GM10266 (cell line): ENCODE data around the gene NKPD1.

Source experiments
- DNase-seq: peaks from one replicate; pipeline ENCODE4 v3.0.0; 2012; ENCODE audit errors: extremely low spot score
- TF ChIP-seq, protein P1 (sequence below): IDR thresholded peaks from 2 replicates; pipeline ENCODE4 v1.5.1; 2012; ENCODE audit warnings: mild to moderate bottlenecking, low read depth; ENCODE audit not compliant: control insufficient read depth, insufficient read depth; ENCODE audit errors: missing control alignments

NKPD1 gene

GRCh38 chr19:45159210-45159970, 1.4 kb downstream of the NKPD1 start:
- TF ChIP-seq, protein P1, sequence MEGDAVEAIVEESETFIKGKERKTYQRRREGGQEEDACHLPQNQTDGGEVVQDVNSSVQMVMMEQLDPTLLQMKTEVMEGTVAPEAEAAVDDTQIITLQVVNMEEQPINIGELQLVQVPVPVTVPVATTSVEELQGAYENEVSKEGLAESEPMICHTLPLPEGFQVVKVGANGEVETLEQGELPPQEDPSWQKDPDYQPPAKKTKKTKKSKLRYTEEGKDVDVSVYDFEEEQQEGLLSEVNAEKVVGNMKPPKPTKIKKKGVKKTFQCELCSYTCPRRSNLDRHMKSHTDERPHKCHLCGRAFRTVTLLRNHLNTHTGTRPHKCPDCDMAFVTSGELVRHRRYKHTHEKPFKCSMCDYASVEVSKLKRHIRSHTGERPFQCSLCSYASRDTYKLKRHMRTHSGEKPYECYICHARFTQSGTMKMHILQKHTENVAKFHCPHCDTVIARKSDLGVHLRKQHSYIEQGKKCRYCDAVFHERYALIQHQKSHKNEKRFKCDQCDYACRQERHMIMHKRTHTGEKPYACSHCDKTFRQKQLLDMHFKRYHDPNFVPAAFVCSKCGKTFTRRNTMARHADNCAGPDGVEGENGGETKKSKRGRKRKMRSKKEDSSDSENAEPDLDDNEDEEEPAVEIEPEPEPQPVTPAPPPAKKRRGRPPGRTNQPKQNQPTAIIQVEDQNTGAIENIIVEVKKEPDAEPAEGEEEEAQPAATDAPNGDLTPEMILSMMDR = no peak
- no peak for DNase-seq

- DNase-seq = no peak
- TF ChIP-seq, protein P1 = no peak
Observed at GRCh38 chr19:45158503-45159209, 2.1 kb downstream of the NKPD1 start.

GRCh38 chr19:45156751-45157150, 4.0 kb downstream of the NKPD1 start:
- DNase-seq = no peak
- TF ChIP-seq, protein P1 = no peak

DNA sequence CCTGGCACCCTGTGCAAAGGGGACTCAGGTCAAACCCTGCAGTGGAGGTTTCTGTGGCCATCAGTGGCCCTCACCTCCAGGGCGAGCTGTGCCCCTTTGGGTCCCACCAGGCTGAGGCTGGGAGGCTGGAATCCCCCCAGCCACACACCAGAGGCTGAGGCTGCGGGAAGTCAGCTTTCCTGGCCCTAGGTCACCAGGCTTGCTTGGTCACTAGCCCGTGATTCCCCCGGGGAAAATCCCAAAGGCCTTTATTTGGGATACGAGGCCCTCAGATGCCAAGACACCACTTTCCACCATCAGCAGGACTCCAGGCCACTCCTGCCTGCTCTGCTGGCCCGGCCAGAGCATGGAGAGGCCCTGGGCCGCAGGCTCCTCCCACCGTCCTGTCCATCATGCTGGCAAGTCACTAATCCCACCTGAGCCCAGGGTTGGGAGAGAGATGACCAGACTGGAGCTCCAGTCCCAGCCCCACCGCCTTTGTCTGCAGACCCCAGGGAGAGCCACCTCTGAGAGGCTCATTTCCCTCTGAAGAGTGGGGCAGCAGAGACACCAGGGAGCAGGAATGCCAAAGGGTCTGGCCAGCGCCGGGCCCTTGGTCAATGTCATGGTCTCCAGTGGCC, 4.7 kb downstream of the NKPD1 start:
- no peak for DNase-seq
- TF ChIP-seq, protein P1 = no peak

DNA sequence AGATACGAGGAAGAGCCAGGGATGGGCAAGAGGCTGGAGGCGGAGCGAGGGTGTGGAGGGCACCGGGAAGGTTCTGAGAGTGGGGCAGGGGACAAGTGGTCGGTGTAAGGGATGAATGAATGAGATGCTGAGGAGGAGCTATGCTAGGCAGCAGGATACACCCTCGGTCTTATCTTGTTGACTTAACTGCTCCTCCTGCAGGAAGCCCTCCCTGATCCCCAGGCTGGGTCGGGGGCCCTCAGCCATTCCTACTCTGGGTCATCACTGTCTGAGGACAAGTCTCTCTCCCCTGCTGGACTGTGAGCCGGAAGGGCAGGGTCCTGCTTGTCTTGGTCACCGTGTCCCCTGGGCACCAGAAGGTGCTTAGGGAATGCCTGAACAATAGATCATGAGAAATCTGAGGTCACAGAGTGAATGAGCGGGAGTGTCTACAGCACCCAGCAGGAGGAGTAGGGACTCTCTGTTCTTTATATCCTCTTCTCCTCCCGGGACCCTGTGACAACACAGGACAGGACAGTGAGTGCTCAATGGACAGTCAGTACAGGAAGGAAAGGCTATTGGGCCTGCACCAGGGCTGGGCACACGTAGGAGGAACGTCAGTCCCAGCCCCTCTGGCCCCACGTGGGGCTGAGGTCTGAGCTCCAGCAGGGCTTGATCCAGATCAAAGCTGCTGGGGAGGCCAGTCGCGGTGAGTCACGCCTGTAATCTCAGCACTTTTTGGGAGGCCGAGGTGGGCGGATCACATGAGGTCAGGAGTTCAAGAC, 6.5 kb downstream of the NKPD1 start:
- DNase-seq = no peak
- TF ChIP-seq, protein P1 = no peak

- DNase-seq = no peak
- TF ChIP-seq, protein P1 = no peak
Observed at GRCh38 chr19:45153339-45154063, 7.3 kb downstream of the NKPD1 start.
